ENCODE results near the gene HDGFL2.

GRCh38 chr19:4507804-4508203, 35.7 kb downstream of the HDGFL2 start:
- TF ChIP-seq CTCF (IDR thresholded peaks at IDR 0.05; ENCODE audit: borderline replicate concordance, extremely low read depth, low read length, poor library complexity, severe bottlenecking) (no peak), EZH2 (IDR thresholded peaks at IDR 0.05; ENCODE audit: borderline replicate concordance, low read depth, low read length, severe bottlenecking) (no peak)
